IMR-90 (cell line): ENCODE results near the gene RABGGTA. TPM values are rescaled to one million over a fixed set of nuclear protein-coding genes. Genes with fewer than 3 reads are reported as not detected.

Experiments used
- CEBPB ChIP-seq: IDR thresholded peaks from 2 replicates; pipeline ENCODE4 v1.6.1; 2012; ENCODE audit warnings: low read depth, low read length, improper control_type of control experiment
- CHD1 ChIP-seq: IDR thresholded peaks from 2 replicates; pipeline ENCODE4 v1.6.1; 2012; ENCODE audit warnings: low read depth, low read length, improper control_type of control experiment
- FOS ChIP-seq: fragments of 150-350 bp; IDR thresholded peaks from 2 replicates; pipeline ENCODE4 v1.6.1; 2016; ENCODE audit warnings: low read depth, low read length
- MXI1 ChIP-seq: IDR thresholded peaks from 2 replicates; pipeline ENCODE4 v1.6.1; 2012; ENCODE audit warnings: low read depth, mild to moderate bottlenecking, low read length, moderate library complexity, borderline replicate concordance
- NFE2L2 ChIP-seq: fragments of 150-350 bp; IDR thresholded peaks from 2 replicates; pipeline ENCODE4 v1.6.1; 2016; ENCODE audit warnings: low read depth, mild to moderate bottlenecking, low read length
- polyA plus RNA-seq, 3 experiments: library from polyadenylated mRNA; depleted of rRNA; stranded (reverse); fragments of >200 nt; gene quantifications; 2 replicates each; pipeline ENCODE4 v1.2.3, GENCODE V29; 2012; ENCODE audit warnings: low replicate concordance in 1 of 3
- total RNA-seq: library from RNA; depleted of rRNA; stranded (reverse); fragments of >200 nt; gene quantifications from 2 replicates; pipeline ENCODE4 v1.2.3, GENCODE V29; 2012
- TF ChIP-seq, protein P1 (sequence below): conservative IDR thresholded peaks from 2 replicates; pipeline ENCODE4 v1.5.1; 2012; ENCODE audit warnings: mild to moderate bottlenecking, low read depth, low read length, improper control_type of control experiment

RABGGTA gene
- total and polyA plus RNA-seq, 2 of the 4 experiments (the other 2 are of a cell fraction), result 25.6 to 55.6 TPM

DNA sequence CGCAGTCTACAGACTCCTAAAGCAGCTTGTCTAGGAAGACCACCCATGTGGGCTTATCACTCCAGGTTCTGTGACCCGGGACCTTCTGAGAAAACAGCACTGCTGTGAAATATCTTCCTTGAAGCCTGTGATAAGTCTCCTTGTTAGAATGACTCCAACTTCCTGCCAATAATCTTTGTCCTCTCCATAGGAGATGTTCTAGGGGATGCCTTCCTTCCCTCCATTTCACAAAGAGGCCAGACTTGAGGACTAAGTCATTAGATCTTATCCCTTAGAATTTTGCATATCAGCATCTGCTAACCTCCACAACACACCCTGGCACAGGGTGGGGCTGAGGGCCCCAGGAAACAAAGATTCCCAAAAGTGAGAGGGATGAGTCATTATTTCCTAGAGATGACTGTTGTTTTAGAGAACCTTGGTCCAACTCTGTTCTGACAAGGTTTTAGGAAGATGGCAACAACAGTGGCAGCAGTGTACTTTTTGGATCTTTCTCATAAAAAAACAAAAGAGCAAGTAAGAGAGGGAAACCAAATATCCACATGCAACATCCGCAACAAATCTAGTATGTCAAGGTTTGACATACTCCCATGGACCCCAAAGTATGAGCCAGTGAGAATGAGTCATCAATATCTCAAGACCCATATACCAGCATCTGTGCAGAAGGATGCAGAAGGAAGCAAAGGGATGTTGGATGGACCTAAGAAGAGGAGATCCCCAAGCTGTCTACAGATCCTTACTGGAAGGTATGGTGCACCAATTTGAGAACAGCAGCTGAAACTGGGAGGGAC is 45.9 kb upstream of the RABGGTA start (continued):
- TF ChIP-seq NFE2L2, result no peak
- no peak for TF ChIP-seq FOS
- TF ChIP-seq CHD1, result no peak
- no peak for TF ChIP-seq CEBPB
- TF ChIP-seq, protein P1, sequence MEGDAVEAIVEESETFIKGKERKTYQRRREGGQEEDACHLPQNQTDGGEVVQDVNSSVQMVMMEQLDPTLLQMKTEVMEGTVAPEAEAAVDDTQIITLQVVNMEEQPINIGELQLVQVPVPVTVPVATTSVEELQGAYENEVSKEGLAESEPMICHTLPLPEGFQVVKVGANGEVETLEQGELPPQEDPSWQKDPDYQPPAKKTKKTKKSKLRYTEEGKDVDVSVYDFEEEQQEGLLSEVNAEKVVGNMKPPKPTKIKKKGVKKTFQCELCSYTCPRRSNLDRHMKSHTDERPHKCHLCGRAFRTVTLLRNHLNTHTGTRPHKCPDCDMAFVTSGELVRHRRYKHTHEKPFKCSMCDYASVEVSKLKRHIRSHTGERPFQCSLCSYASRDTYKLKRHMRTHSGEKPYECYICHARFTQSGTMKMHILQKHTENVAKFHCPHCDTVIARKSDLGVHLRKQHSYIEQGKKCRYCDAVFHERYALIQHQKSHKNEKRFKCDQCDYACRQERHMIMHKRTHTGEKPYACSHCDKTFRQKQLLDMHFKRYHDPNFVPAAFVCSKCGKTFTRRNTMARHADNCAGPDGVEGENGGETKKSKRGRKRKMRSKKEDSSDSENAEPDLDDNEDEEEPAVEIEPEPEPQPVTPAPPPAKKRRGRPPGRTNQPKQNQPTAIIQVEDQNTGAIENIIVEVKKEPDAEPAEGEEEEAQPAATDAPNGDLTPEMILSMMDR, result no peak
- no peak for TF ChIP-seq MXI1
